ENCODE data around the gene TXNDC17. TPM values are rescaled to one million over a fixed set of nuclear protein-coding genes. Genes with fewer than 3 reads are reported as not detected.

Gene TXNDC17
- total RNA-seq, 1 donor from 2014 or later, result 42.7 TPM

- H3K36me3 Mint-ChIP-seq (ENCODE audit: low read depth), result peaks cover 4% of the 10 kb centered on the region
- POLR2A ChIA-PET, result no interaction called here
- no peak overlapping the region for H3K4me3 Mint-ChIP-seq
- peaks cover 17% of the 10 kb centered on the region for H3K27me3 Mint-ChIP-seq
- no peak for TF ChIP-seq CTCF (IDR thresholded peaks at IDR 0.05)
- H3K9me3 Mint-ChIP-seq, result no peaks in the 10 kb centered on the region
- DNase-seq (no peak), ATAC-seq (ENCODE audit: low read depth) (no peak)
- CTCF ChIA-PET, result no interaction called here
- H3K4me1 Mint-ChIP-seq, result no peaks in the 10 kb centered on the region
- intact Hi-C loops (cut with micrococcal nuclease), result no loop called here
- H3K27ac Mint-ChIP-seq, result no peak overlapping the region
Observed at GRCh38 chr17:6676802-6677157, 35.9 kb downstream of the TXNDC17 start.

- peaks cover 17% of the 10 kb centered on the region for H3K27me3 Mint-ChIP-seq
- peaks cover 2% of the 10 kb centered on the region for H3K36me3 Mint-ChIP-seq (ENCODE audit: low read depth)
- ChIA-PET CTCF (no interaction called here), POLR2A (no interaction called here)
- ATAC-seq (ENCODE audit: low read depth), result no peak
- intact Hi-C loops (cut with micrococcal nuclease), result no loop called here
- H3K9me3 Mint-ChIP-seq, result no peaks in the 10 kb centered on the region
- no peak overlapping the region for H3K4me3 Mint-ChIP-seq
- H3K4me1 Mint-ChIP-seq, result no peaks in the 10 kb centered on the region
- TF ChIP-seq CTCF (IDR thresholded peaks at IDR 0.05), result no peak
- H3K27ac Mint-ChIP-seq, result no peak overlapping the region
- DNase-seq, result no peak
Observed at GRCh38 chr17:6677158-6677831, 36.4 kb downstream of the TXNDC17 start.

GRCh38 chr17:6677946-6678345, 37.1 kb downstream of the TXNDC17 start:
- ChIA-PET CTCF (no interaction called here), POLR2A (no interaction called here)
- no peak for DNase-seq
- no peak overlapping the region for H3K4me3 Mint-ChIP-seq
- H3K27ac Mint-ChIP-seq, result no peak overlapping the region
- no peaks in the 10 kb centered on the region for H3K9me3 Mint-ChIP-seq
- peaks cover 17% of the 10 kb centered on the region for H3K27me3 Mint-ChIP-seq
- no peaks in the 10 kb centered on the region for H3K36me3 Mint-ChIP-seq (ENCODE audit: low read depth)
- intact Hi-C loops (cut with micrococcal nuclease), result no loop called here
- no peak for TF ChIP-seq CTCF (IDR thresholded peaks at IDR 0.05)
- no peaks in the 10 kb centered on the region for H3K4me1 Mint-ChIP-seq
- no peak for ATAC-seq (ENCODE audit: low read depth)

- no peak for TF ChIP-seq CTCF (IDR thresholded peaks at IDR 0.05)
- POLR2A ChIA-PET, result interaction anchor here (0.6 kb wide), 1 partner anchor 1326 kb away, joined by 6 read pairs; no protein-coding TSS in a partner anchor
- intact Hi-C loops (cut with micrococcal nuclease), result no loop called here
- DNase-seq, result no peak
- H3K9me3 Mint-ChIP-seq, result no peaks in the 10 kb centered on the region
- H3K4me3 Mint-ChIP-seq, result no peak overlapping the region
- CTCF ChIA-PET, result no interaction called here
- no peak overlapping the region for H3K27ac Mint-ChIP-seq
- no peaks in the 10 kb centered on the region for H3K4me1 Mint-ChIP-seq
- H3K27me3 Mint-ChIP-seq, result peaks cover 17% of the 10 kb centered on the region
- no peaks in the 10 kb centered on the region for H3K36me3 Mint-ChIP-seq (ENCODE audit: low read depth)
- ATAC-seq (ENCODE audit: low read depth), result no peak
Observed at GRCh38 chr17:6679241-6679640, 38.4 kb downstream of the TXNDC17 start.

- intact Hi-C loops (cut with micrococcal nuclease), result no loop called here
- CTCF ChIA-PET, result no interaction called here
- Mint-ChIP-seq H3K27me3 (peaks cover 19% of the 10 kb centered on the region), H3K9me3 (no peaks in the 10 kb centered on the region), H3K4me3 (no peak overlapping the region), H3K27ac (no peak overlapping the region), H3K4me1 (no peaks in the 10 kb centered on the region), H3K36me3 (ENCODE audit: low read depth) (no peaks in the 10 kb centered on the region)
- no peak for DNase-seq
- POLR2A ChIA-PET, result no interaction called here
- ATAC-seq (ENCODE audit: low read depth), result no peak
- TF ChIP-seq CTCF (IDR thresholded peaks at IDR 0.05), result no peak
Observed at GRCh38 chr17:6681176-6681575, 40.3 kb downstream of the TXNDC17 start.
